HL-60 (cell line): ENCODE results near the gene COL4A3.

ENCODE experiments used
- POLR2AphosphoS5 ChIP-seq: IDR thresholded peaks from 2 replicates; pipeline ENCODE4 v1.6.1; 2012; ENCODE audit warnings: low read depth
- SPI1 ChIP-seq: IDR thresholded peaks from 2 replicates; pipeline ENCODE4 v1.6.1; 2012; ENCODE audit warnings: low read depth, mild to moderate bottlenecking, borderline replicate concordance
- TF ChIP-seq, protein P1 (sequence below): IDR thresholded peaks from one replicate; pipeline ENCODE4 v1.5.1; 2011; ENCODE audit warnings: low read length, control low read depth, inconsistent platforms; ENCODE audit not compliant: insufficient read depth
- TF ChIP-seq, protein P2 (sequence below): IDR thresholded peaks from 2 replicates; pipeline ENCODE4 v1.6.1; 2012; ENCODE audit warnings: low read depth; ENCODE audit not compliant: insufficient replicate concordance

DNA sequence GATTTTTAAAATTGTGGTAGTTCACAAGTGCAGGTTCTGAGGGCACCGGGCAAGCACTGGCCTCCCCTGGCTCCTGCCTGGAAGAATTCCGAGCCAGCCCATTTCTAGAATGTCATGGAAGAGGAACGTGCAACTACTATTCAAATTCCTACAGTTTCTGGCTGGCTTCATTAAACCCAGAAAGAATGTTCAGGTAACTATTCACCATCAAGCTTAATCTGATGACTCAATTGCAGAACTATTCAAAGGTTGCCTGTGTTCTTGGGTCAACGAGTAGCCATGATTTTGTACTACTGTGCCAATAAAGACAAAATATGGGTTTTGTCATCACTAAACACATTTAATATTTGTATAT is 146.3 kb downstream of the COL4A3 start:
- TF ChIP-seq, protein P1, sequence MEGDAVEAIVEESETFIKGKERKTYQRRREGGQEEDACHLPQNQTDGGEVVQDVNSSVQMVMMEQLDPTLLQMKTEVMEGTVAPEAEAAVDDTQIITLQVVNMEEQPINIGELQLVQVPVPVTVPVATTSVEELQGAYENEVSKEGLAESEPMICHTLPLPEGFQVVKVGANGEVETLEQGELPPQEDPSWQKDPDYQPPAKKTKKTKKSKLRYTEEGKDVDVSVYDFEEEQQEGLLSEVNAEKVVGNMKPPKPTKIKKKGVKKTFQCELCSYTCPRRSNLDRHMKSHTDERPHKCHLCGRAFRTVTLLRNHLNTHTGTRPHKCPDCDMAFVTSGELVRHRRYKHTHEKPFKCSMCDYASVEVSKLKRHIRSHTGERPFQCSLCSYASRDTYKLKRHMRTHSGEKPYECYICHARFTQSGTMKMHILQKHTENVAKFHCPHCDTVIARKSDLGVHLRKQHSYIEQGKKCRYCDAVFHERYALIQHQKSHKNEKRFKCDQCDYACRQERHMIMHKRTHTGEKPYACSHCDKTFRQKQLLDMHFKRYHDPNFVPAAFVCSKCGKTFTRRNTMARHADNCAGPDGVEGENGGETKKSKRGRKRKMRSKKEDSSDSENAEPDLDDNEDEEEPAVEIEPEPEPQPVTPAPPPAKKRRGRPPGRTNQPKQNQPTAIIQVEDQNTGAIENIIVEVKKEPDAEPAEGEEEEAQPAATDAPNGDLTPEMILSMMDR: no peak
- TF ChIP-seq, protein P2, sequence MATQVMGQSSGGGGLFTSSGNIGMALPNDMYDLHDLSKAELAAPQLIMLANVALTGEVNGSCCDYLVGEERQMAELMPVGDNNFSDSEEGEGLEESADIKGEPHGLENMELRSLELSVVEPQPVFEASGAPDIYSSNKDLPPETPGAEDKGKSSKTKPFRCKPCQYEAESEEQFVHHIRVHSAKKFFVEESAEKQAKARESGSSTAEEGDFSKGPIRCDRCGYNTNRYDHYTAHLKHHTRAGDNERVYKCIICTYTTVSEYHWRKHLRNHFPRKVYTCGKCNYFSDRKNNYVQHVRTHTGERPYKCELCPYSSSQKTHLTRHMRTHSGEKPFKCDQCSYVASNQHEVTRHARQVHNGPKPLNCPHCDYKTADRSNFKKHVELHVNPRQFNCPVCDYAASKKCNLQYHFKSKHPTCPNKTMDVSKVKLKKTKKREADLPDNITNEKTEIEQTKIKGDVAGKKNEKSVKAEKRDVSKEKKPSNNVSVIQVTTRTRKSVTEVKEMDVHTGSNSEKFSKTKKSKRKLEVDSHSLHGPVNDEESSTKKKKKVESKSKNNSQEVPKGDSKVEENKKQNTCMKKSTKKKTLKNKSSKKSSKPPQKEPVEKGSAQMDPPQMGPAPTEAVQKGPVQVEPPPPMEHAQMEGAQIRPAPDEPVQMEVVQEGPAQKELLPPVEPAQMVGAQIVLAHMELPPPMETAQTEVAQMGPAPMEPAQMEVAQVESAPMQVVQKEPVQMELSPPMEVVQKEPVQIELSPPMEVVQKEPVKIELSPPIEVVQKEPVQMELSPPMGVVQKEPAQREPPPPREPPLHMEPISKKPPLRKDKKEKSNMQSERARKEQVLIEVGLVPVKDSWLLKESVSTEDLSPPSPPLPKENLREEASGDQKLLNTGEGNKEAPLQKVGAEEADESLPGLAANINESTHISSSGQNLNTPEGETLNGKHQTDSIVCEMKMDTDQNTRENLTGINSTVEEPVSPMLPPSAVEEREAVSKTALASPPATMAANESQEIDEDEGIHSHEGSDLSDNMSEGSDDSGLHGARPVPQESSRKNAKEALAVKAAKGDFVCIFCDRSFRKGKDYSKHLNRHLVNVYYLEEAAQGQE: no peak
- no peak for TF ChIP-seq SPI1
- TF ChIP-seq POLR2AphosphoS5: no peak
